HG03575 (cell line): ENCODE measurements around the gene MIOX.
"Not testable (repeated sequence)": the region's sequence is repeated elsewhere in the genome, so short reads cannot be mapped to it uniquely, and the experiment has no call there.

Experiments used
- ATAC-seq: cut with Tn5 transposase; IDR thresholded peaks from one replicate; pipeline ENCODE4 v1.9.1; 2021; ENCODE audit not compliant: unreplicated experiment, insufficient number of reproducible peaks, low FRiP score; ENCODE audit errors: extremely low read depth

The MIOX gene

DNA sequence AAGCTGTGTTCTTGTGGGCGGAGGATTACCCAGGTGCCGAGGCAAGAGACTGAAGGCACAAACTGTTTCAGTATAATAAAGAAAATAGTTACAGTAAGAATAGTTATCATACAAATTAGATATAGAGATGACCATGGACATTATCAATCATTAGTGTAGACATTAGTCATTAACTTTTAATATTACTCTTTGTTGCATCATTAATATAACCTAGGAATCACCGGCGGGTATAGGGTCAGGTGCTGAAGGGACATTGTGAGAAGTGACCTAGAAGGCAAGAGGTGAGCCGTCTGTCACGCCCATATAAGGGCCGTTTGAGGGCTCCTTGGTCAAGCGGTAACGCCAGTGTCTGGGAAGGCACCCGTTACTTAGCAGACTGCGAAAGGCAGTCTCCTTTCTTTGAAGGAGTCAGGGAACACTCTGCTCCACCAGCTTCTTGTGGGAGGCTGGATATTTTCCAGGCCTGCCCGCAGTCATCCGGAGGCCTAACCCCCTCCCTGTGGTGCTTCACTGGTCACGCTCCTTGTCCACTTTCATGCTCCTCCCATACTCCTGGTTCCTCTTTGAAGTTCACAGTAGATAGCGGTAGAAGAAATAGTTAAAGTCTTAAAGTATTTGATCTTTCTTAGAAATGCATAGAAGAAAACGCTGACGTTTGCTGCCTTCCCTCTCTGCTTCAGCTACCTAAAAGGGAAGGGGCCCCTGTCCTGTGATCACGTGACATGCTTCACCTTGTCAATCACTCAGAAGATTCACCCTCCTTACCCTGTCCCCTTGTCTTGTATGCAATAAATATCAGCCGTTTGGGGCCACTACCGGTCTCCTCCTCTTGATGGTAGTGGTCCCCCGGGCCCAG lies 47.4 kb downstream of the MIOX start:
- not testable (repeated sequence) for ATAC-seq

DNA sequence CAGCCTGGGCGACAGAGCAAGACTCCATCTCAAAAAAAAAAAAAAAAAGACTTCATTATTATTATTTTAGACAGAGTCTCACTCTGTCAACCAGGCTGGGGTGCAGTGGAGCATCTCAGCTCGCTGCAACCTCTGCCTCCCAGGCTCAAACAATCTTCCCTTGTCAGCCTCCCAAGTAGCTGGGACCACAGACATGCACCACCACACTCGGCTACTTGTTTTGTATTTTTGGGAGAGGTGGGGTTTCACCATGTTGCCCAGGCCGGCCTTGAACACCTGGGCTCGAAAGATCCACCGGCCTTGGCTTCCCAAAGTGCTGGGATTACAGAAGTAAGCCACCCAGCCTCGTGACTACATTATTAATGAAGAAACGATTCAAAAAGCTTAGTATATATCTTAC lies 48.5 kb downstream of the MIOX start:
- ATAC-seq = no peak

DNA sequence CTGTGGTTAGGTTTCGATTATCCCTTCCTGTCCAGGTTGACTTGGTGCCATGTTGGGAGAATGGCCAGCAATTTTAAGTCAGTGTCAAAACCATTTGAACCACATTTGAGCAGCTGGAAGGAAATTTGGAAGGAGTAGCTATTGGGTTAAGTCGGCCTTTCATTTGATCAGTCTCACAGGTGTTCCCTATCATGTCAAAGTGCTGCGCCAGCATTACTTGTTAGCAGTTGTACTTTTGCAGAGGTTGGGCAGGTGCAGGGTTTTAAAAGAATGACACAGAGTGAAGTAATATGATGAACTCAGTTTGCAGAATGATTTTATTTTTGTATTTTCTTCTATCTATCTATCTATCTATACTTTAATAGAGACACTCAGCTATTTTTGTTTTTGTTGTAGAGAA lies 49.6 kb downstream of the MIOX start:
- no peak for ATAC-seq

DNA sequence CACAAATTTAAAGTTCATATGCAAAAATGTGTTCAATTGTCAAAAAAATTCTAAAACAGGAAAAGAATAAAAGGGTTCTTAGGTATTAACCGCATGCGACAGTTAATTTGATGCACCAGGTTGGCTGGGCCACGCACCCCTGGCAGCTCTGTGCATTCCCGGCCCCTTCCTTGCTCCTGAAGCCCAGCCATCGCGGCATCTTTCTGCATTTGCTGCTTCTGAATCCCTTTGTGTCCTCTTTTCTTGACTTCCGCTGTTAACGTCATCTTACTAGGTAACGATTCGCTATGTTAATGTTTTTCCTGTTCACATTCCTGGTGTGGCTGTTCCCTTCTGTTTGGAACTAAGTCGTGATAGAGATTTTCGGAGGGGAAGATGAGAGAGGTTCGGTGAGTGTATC lies 51.1 kb downstream of the MIOX start:
- ATAC-seq = no peak
